Kidney (tissue), 14 donors: Measurements from ENCODE around the gene LOXL1. TPM values are rescaled to one million over a fixed set of nuclear protein-coding genes. Genes with fewer than 3 reads are reported as not detected.

Source experiments
- DNase-seq, 5 donors: peaks; one replicate each; pipeline ENCODE4 v3.0.0-alpha.2; 2013 to 2020
- FAIRE-seq: peaks from 2 replicates; lab custom pipeline; 2012; peaks lifted over from hg19 to GRCh38; lab: Jason Lieb, UNC
- H3K27ac ChIP-seq, 2 donors: one replicate each; pipeline ENCODE4 v1.7.0; 2013; ENCODE audit warnings: low read depth in 2 of 2, low read length in 2 of 2, inconsistent platforms in 1 of 2
- H3K27me3 ChIP-seq: one replicate; pipeline ENCODE4 v1.7.1; 2013; ENCODE audit warnings: low read length, inconsistent platforms; ENCODE audit not compliant: control insufficient read depth, insufficient read depth
- H3K36me3 ChIP-seq, 3 donors: one replicate each; pipeline versions ENCODE4 v1.7.0 to v1.7.1; 2013; ENCODE audit warnings: low read length in 3 of 3, control low read depth in 1 of 3, inconsistent platforms in 1 of 3; ENCODE audit not compliant: insufficient read depth in 3 of 3, control insufficient read depth in 2 of 3
- H3K4me1 ChIP-seq, 3 donors: one replicate each; pipeline versions ENCODE4 v1.7.0 to v1.7.1; 2013; ENCODE audit warnings: low read length in 3 of 3, inconsistent platforms in 1 of 3, low read depth in 1 of 3; ENCODE audit not compliant: control insufficient read depth in 2 of 3, insufficient read depth in 2 of 3
- H3K4me3 ChIP-seq, 3 donors: one replicate each; pipeline versions ENCODE4 v1.7.0 to v1.8.1; 2013; ENCODE audit warnings: low read length in 3 of 3, control low read depth in 1 of 3, inconsistent platforms in 1 of 3
- H3K9ac ChIP-seq, 3 donors: one replicate each; pipeline versions ENCODE4 v1.7.0 to v1.7.1; 2013; ENCODE audit warnings: low read length in 3 of 3, control low read depth in 1 of 3, inconsistent platforms in 1 of 3
- H3K9me3 ChIP-seq, 3 donors: one replicate each; pipeline versions ENCODE4 v1.7.0 to v1.7.1; 2013; ENCODE audit warnings: low read length in 3 of 3, control low read depth in 1 of 3, inconsistent platforms in 1 of 3; ENCODE audit not compliant: control insufficient read depth in 2 of 3, insufficient read depth in 1 of 3
- CTCF ChIP-seq: IDR thresholded peaks from 3 replicates; pipeline ENCODE4 v1.5.1; 2012; ENCODE audit warnings: mild to moderate bottlenecking, moderate library complexity, borderline replicate concordance; ENCODE audit not compliant: insufficient read depth; ENCODE audit errors: extremely low read depth
- intact Hi-C: fragments of 100-400 bp; cut with DNase I; formaldehyde crosslinking; loops from one replicate; pipeline ENCODE4 v1.11.1; 2022
- polyA plus RNA-seq: library from polyadenylated mRNA; stranded (reverse); fragments of 350-450 nt; fragmentation: Illumina TruSeq; extraction: RNeasy Lipid Tissue Mini Kit (QIAGEN cat#74804); gene quantifications from one replicate; pipeline ENCODE4 v1.2.3, GENCODE V29; 2014; ENCODE audit warnings: low read depth, low replicate concordance; ENCODE audit not compliant: insufficient read depth
- total RNA-seq: library from RNA; stranded (reverse); fragmentation: NEBNext Ultra II Directional; extraction: Animal tissue kit (Norgen Biotek cat#: 25700); gene quantifications from one replicate; pipeline ENCODE4 v1.2.1, GENCODE V29; 2021
- donor health status: control.
- donor health status: control.
- donor health status: control.
- donor health status: control.
- donor health status: control.
- donor health status: DM: yes; HTN: yes; CAD: no.
- donor health status: Normal renal cell carcinoma (clear cell type).

LOXL1 gene
- total and polyA plus RNA-seq, 2 donors from 2014 or later = 33.2 to 35.1 TPM

- peak in 1 of 5 donors; percentile 29 for DNase-seq
- no peak for FAIRE-seq
Observed at GRCh38 chr15:73932381-73933191, 6.3 kb downstream of the LOXL1 start.

GRCh38 chr15:73934281-73934680 is 8.0 kb downstream of the LOXL1 start:
- H3K9me3 ChIP-seq = no peaks in the 10 kb centered on the region
- no peak overlapping the region for H3K4me3 ChIP-seq
- intact Hi-C loops = no loop called here
- FAIRE-seq = no peak
- no peak for TF ChIP-seq CTCF
- H3K27ac ChIP-seq = no peak overlapping the region
- H3K36me3 ChIP-seq = no peaks in the 10 kb centered on the region
- H3K9ac ChIP-seq = no peak overlapping the region
- peaks cover 4 to 18% (median 11%) of the 10 kb centered on the region in 3 donors for H3K4me1 ChIP-seq
- no peaks in the 10 kb centered on the region for H3K27me3 ChIP-seq
- no peak for DNase-seq

More at GRCh38 chr15:73932381-73933191, 6.3 kb downstream of the LOXL1 start:
- no peaks in the 10 kb centered on the region for H3K36me3 ChIP-seq
- no peak overlapping the region for H3K27ac ChIP-seq
- no peak for TF ChIP-seq CTCF
- peaks cover 4 to 25% (median 15%) of the 10 kb centered on the region in 3 donors for H3K4me1 ChIP-seq
- H3K9me3 ChIP-seq = no peaks in the 10 kb centered on the region
- no peak overlapping the region for H3K4me3 ChIP-seq
- intact Hi-C loops = no loop called here
- no peaks in the 10 kb centered on the region for H3K27me3 ChIP-seq
- H3K9ac ChIP-seq = no peak overlapping the region

GRCh38 chr15:73935547-73935946 is 9.3 kb downstream of the LOXL1 start:
- no peak overlapping the region for H3K9ac ChIP-seq
- H3K9me3 ChIP-seq = no peaks in the 10 kb centered on the region
- intact Hi-C loops = no loop called here
- peak in 1 of 5 donors; percentile 57 for DNase-seq
- no peak for TF ChIP-seq CTCF
- no peak overlapping the region for H3K4me3 ChIP-seq
- H3K27me3 ChIP-seq = no peaks in the 10 kb centered on the region
- H3K36me3 ChIP-seq = no peaks in the 10 kb centered on the region
- no peak overlapping the region for H3K27ac ChIP-seq
- peaks cover 4 to 17% (median 8%) of the 10 kb centered on the region in 3 donors for H3K4me1 ChIP-seq
- FAIRE-seq = no peak
